Central memory CD4-positive, alpha-beta T cell (primary cell): ENCODE results near the gene FDX2.

ENCODE experiments used
- DNase-seq: peaks from one replicate; pipeline ENCODE4 v3.0.0; 2022

FDX2 gene

GRCh38 chr19:10299545-10300458 is 16.0 kb downstream of the FDX2 start:
- DNase-seq, result no peak

DNA sequence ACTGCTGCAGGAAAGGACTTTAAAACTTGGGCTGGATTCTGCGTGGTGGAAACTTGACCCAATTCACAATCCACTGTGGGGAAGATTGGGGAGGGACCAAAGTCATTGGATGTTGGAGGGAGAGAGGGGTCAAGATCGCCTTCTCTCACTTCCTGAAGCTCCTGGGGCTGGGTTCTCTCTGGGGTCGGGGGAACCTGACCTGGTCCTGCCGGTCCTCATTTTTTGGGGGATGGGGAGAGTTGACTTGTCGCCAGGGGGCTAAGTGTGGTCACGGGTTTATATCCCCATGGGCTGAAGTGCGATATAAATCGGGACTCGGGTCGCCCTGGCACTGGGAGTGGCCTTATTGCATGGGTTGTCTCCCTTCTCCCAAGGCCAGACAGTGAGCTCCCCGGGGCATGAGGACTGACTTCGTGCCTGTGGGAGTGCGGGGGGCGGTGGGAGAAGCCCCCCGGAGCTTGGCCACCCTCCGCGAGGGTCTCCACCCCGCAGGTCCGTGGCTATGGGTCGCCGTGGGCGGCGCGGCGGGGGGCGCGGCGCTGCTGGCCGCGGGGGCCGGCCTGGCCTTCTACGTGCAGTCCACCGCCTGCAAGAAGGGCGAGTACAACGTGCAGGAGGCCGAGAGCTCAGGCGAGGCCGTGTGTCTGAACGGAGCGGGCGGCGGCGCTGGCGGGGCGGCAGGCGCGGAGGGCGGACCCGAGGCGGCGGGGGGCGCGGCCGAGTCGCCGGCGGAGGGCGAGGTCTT is 19.8 kb downstream of the FDX2 start:
- DNase-seq, result no peak

GRCh38 chr19:10295305-10295846 is 20.4 kb downstream of the FDX2 start:
- DNase-seq, result peak; percentile 66

- no peak for DNase-seq
Measured at GRCh38 chr19:10294368-10294697, 21.5 kb downstream of the FDX2 start.

GRCh38 chr19:10293637-10294367 is 22.0 kb downstream of the FDX2 start:
- no peak for DNase-seq

GRCh38 chr19:10292789-10293636 is 22.8 kb downstream of the FDX2 start:
- no peak for DNase-seq

GRCh38 chr19:10292206-10292788 is 23.5 kb downstream of the FDX2 start:
- peak; percentile 38 for DNase-seq

GRCh38 chr19:10291554-10292205 is 24.1 kb downstream of the FDX2 start:
- DNase-seq, result no peak

DNA sequence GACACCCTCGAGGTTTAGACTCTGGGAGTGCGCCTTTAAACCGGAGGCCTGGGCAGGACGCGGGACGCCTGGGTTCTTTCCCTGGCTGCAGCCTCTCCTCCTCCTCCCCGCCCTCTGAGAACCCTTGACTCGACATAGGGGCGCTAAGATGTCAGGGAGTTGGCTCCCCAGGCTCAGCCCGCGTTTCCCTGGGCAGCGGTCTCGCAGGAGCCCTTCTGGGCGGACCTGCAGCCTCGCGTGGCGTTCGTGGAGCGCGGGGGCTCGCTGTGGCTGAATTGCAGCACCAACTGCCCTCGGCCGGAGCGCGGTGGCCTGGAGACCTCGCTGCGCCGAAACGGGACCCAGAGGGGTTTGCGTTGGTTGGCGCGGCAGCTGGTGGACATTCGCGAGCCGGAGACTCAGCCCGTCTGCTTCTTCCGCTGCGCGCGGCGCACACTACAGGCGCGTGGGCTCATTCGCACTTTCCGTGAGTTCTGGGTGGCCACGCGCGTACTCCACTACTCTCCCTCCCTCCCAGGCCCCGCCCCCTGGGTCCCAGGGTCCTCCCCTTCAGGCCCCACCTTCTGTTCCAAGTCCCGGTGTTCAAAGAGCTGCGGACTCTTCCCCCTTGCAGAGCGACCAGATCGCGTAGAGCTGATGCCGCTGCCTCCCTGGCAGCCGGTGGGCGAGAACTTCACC is 24.8 kb downstream of the FDX2 start:
- peak; percentile 24 for DNase-seq

DNA sequence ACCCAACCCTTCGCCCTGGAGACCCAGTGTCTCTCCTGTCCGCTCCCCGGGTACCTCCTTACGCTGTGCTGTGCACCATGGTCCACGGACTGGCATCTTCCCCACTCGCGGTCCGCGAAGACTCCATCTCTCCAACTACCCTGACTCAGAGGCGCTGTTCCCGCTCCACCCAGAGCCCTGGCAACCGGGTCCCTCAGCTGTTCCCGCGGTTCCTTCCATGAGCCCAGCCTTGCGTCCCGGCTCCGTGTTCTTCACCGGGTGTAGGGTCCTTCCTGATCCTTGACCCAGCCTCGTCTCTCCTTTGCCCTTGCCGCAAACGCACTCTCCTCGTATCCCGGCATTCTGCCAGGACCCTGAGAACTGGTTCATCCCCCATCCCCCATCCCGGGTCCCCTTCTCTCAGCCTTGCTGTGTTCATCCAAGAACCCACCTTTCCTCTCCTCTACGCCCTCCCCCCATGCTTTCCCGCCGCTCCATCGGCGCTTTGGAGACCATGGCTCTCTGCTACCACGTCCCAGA is 25.4 kb downstream of the FDX2 start:
- no peak for DNase-seq

DNA sequence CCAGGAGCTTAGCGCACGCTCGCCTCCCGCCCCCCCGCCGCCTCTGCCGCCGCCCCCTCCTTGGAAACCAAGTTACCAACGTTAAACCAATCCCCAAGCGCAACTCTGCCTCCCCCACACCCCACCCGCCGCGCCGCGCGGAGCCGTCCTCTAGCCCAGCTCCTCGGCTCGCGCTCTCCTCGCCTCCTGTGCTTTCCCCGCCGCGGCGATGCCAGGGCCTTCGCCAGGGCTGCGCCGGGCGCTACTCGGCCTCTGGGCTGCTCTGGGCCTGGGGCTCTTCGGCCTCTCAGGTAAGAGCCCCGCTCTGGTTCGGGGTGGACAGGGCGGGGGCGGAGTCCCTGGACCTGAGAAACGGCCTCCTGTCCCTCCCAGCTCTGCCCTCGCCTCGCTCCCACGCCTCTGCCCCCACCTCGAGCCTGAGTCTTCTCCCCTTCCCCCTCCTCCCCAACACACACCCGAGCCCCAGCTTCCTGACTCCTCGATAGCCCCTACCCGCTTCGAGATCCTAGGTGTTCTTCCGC is 25.9 kb downstream of the FDX2 start, which contains the start of gene ICAM5:
TSS of gene ICAM5 (plus strand) at position 117 of the 521 bp plus-strand sequence. CDS start at position 209, 92 bp downstream.
- DNase-seq, result peak; percentile 17

DNA sequence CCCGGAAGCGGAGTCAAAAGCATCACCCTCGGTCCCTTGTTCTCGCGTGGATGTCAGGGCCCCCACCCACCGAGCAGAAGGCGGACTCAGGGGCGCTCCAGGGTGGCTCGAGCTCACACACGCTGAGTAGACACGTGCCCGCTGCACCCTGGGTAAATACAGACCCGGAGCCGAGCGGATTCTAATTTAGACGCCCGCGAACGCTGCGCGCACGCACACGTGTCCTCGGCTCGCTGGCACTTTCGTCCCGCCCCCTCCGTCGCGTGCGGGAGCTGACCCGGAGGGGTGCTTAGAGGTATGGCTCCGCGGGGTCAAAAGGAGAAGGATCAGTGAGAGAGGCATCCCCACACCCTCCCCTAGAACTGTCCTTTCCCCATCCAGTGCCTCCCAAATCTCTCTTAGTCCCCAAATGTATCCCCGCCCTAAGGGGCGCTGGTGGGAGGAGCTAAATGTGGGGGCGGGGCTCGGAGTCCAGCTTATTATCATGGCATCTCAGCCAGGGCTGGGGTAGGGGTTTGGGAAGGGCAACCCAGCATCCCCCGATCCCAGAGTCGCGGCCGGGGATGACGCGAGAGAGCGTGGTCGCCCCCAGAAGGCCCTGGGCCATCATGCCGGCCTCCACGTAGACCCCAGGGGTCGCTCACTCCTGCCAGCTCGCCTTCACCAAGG is 26.5 kb downstream of the FDX2 start:
- peak; percentile 54 for DNase-seq

DNA sequence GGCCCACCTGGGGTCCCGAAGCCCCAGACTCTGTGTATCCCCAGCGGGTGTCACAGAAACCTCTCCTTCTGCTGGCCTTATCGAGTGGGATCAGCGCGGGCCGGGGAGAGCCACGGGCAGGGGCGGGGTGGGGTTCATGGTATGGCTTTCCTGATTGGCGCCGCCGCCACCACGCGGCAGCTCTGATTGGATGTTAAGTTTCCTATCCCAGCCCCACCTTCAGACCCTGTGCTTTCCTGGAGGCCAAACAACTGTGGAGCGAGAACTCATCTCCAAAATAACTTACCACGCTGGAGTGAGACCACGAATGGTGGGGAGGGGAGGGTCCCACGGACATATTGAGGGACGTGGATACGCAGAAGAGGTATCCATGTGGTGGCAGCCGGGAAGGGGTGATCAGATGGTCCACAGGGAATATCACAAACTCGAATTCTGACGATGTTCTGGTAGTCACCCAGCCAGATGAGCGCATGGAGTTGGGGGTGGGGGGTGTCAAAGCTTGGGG is 27.1 kb downstream of the FDX2 start:
- no peak for DNase-seq

DNA sequence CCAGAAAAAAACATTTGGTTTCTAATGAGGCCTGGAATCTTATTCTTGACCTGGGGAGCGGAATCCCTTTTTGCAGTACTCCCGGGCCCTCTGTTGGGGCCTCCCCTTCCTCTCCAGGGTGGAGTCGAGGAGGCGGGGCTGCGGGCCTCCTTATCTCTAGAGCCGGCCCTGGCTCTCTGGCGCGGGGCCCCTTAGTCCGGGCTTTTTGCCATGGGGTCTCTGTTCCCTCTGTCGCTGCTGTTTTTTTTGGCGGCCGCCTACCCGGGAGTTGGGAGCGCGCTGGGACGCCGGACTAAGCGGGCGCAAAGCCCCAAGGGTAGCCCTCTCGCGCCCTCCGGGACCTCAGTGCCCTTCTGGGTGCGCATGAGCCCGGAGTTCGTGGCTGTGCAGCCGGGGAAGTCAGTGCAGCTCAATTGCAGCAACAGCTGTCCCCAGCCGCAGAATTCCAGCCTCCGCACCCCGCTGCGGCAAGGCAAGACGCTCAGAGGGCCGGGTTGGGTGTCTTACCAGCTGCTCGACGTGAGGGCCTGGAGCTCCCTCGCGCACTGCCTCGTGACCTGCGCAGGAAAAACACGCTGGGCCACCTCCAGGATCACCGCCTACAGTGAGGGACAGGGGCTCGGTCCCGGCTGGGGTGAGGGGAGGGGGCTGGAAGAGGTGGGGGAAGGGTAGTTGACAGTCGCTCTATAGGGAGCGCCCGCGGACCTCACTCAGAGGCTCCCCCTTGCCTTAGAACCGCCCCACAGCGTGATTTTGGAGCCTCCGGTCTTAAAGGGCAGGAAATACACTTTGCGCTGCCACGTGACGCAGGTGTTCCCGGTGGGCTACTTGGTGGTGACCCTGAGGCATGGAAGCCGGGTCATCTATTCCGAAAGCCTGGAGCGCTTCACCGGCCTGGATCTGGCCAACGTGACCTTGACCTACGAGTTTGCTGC is 28.7 kb downstream of the FDX2 start, which contains the start of gene ICAM4:
TSS of gene ICAM4 (plus strand) at position 153 of the 935 bp plus-strand sequence. CDS start at position 211, 58 bp downstream.
- DNase-seq, result no peak

- no peak for DNase-seq
Measured at GRCh38 chr19:10285393-10285792, 30.4 kb downstream of the FDX2 start.

DNA sequence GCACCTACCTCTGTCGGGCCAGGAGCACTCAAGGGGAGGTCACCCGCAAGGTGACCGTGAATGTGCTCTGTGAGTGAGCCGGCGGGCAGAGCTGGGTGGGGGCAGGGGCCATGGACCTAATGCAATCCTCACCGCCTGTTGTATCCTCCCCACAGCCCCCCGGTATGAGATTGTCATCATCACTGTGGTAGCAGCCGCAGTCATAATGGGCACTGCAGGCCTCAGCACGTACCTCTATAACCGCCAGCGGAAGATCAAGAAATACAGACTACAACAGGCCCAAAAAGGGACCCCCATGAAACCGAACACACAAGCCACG is 30.9 kb downstream of the FDX2 start:
- no peak for DNase-seq

DNA sequence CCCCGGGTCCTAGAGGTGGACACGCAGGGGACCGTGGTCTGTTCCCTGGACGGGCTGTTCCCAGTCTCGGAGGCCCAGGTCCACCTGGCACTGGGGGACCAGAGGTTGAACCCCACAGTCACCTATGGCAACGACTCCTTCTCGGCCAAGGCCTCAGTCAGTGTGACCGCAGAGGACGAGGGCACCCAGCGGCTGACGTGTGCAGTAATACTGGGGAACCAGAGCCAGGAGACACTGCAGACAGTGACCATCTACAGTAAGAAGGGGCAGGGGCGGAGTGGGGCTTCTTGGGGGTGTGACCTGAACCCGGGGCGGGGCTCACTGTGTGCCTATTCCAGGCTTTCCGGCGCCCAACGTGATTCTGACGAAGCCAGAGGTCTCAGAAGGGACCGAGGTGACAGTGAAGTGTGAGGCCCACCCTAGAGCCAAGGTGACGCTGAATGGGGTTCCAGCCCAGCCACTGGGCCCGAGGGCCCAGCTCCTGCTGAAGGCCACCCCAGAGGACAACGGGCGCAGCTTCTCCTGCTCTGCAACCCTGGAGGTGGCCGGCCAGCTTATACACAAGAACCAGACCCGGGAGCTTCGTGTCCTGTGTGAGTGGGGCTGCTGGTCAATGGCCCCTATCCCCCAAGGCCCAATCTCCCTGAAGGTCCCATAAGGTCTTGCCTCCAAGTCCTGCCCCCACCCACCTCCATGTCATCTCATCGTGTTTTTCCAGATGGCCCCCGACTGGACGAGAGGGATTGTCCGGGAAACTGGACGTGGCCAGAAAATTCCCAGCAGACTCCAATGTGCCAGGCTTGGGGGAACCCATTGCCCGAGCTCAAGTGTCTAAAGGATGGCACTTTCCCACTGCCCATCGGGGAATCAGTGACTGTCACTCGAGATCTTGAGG is 31.5 kb downstream of the FDX2 start:
- DNase-seq, result no peak
